HL-60/S4 treated with retinoic acid at 250 ng/mL for 4 days and 3 days (cell line): Measurements from ENCODE around the gene CTAGE6.
"Not testable (repeated sequence)": the region's sequence is repeated elsewhere in the genome, so short reads cannot be mapped to it uniquely, and the experiment has no call there.

Experiments used
- in situ Hi-C: fragments of 300-500 bp; cut with MboI; formaldehyde crosslinking; loops from 2 replicates; pipeline ENCODE4 v1.7.0; 2022; ENCODE audit warnings: low sequenced_read_pairs

CTAGE6 gene

DNA sequence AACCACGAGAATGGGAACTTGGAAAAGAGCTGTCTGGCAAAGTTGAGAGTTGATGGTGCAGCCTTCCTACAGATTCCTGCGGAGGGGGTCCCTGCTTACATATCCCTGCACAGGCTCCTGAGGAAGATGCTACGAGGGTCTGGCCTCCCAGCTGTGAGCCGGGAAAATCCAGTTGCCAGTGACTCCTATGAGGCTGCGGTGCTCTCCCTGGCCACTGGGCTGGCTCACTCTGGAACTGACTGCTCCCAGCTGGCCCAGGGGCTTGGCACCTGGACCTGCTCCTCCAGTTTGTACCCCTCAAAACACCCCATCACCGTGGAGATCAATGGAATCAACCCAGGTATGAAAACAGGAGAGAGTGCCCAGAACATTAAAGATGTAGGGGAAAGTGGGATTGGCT lies 37.2 kb downstream of the CTAGE6 start:
- in situ Hi-C loops, result not testable (repeated sequence)

GRCh38 chr7:143715543-143716193 lies 41.8 kb downstream of the CTAGE6 start:
- in situ Hi-C loops, result not testable (repeated sequence)

GRCh38 chr7:143714581-143715454 lies 42.7 kb downstream of the CTAGE6 start:
- in situ Hi-C loops, result not testable (repeated sequence)

DNA sequence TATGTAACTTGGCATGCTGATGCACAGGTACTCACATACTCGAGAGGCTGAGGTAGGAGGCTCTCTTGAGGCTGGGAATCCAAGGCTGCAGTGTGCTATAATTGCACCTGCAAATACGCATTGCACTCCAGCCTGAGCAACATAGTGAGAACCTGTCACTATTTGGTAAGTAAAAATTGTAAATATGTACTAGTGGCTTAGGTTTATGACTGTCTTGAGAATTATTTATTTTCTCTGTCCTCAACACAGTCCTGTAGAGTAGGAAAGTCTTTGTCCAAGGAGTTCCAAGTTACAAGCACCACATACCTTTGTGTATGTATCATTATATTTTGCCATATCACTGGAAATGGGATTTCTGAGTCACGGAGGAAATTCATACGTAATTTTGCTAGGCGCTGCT lies 45.1 kb downstream of the CTAGE6 start:
- in situ Hi-C loops, result not testable (repeated sequence)

GRCh38 chr7:143711727-143712324 lies 45.7 kb downstream of the CTAGE6 start:
- in situ Hi-C loops, result not testable (repeated sequence)

- in situ Hi-C loops, result not testable (repeated sequence)
Observed at GRCh38 chr7:143709895-143710294, 47.6 kb downstream of the CTAGE6 start.
